DND-41 (cell line): ENCODE results near the gene SNX13.

ENCODE experiments used
- EZH2 ChIP-seq: IDR thresholded peaks from 3 replicates; pipeline ENCODE4 v1.6.1; 2012; ENCODE audit warnings: borderline replicate concordance, low read depth, mild to moderate bottlenecking, moderate library complexity, low read length, inconsistent platforms; ENCODE audit not compliant: severe bottlenecking
- TF ChIP-seq, protein P1 (sequence below): IDR thresholded peaks from 2 replicates; pipeline ENCODE4 v1.5.1; 2012; ENCODE audit warnings: borderline replicate concordance, low read length, moderate library complexity, mild to moderate bottlenecking; ENCODE audit not compliant: poor library complexity, severe bottlenecking; ENCODE audit errors: extremely low read depth

DNA sequence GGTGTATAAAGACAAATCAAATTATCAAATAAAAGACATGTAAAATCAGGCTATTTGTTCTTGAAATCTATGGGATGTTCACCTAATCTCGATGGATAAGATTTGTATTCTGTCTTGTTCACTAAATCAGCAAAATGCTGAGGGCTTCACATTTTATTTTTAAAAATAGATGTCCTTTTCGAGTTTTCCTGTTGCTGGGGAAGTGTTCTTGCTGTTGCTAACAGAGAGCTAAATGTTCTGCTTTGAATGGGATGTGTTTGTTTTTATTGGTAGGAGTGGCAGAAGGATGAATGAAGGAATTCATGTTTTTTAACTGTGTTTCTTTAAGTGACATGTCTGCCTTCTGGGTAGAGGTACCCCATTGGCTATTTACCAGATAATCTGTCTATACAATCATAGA, 7.3 kb upstream of the SNX13 start:
- TF ChIP-seq, protein P1, sequence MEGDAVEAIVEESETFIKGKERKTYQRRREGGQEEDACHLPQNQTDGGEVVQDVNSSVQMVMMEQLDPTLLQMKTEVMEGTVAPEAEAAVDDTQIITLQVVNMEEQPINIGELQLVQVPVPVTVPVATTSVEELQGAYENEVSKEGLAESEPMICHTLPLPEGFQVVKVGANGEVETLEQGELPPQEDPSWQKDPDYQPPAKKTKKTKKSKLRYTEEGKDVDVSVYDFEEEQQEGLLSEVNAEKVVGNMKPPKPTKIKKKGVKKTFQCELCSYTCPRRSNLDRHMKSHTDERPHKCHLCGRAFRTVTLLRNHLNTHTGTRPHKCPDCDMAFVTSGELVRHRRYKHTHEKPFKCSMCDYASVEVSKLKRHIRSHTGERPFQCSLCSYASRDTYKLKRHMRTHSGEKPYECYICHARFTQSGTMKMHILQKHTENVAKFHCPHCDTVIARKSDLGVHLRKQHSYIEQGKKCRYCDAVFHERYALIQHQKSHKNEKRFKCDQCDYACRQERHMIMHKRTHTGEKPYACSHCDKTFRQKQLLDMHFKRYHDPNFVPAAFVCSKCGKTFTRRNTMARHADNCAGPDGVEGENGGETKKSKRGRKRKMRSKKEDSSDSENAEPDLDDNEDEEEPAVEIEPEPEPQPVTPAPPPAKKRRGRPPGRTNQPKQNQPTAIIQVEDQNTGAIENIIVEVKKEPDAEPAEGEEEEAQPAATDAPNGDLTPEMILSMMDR = no peak
- TF ChIP-seq EZH2 = no peak
